GM18951 (cell line): ENCODE measurements around the gene C1orf21.

Source experiments
- POLR2A ChIP-seq: IDR thresholded peaks from 4 replicates; pipeline ENCODE4 v1.6.1; 2011; ENCODE audit warnings: mild to moderate bottlenecking; ENCODE audit not compliant: insufficient read length, insufficient read depth; ENCODE audit errors: extremely low read depth
- in situ Hi-C: fragments of 300-500 bp; cut with MboI; formaldehyde crosslinking; loops from one replicate; pipeline ENCODE4 v1.12.0; 2022; ENCODE audit warnings: low sequenced_read_pairs, mixed read lengths, inconsistent platforms; ENCODE audit not compliant: unreplicated experiment

C1orf21 gene

GRCh38 chr1:184409011-184409410, 22.2 kb downstream of the C1orf21 start:
- no peak for TF ChIP-seq POLR2A
- in situ Hi-C loops: no loop called here

- TF ChIP-seq POLR2A: no peak
- in situ Hi-C loops: no loop called here
These were observed 25.6 kb downstream of the C1orf21 start for GRCh38 chr1:184412472-184412871.

GRCh38 chr1:184416481-184416880, 29.7 kb downstream of the C1orf21 start:
- TF ChIP-seq POLR2A: no peak
- in situ Hi-C loops: no loop called here

GRCh38 chr1:184416946-184417345, 30.1 kb downstream of the C1orf21 start:
- TF ChIP-seq POLR2A: no peak
- in situ Hi-C loops: no loop called here

GRCh38 chr1:184417916-184418315, 31.1 kb downstream of the C1orf21 start:
- TF ChIP-seq POLR2A: no peak
- in situ Hi-C loops: no loop called here

GRCh38 chr1:184418652-184419349, 32.0 kb downstream of the C1orf21 start:
- in situ Hi-C loops: no loop called here
- TF ChIP-seq POLR2A: no peak

- in situ Hi-C loops: no loop called here
These were observed 32.7 kb downstream of the C1orf21 start for GRCh38 chr1:184419350-184420161.

GRCh38 chr1:184422490-184423233, 35.8 kb downstream of the C1orf21 start:
- in situ Hi-C loops: no loop called here
- TF ChIP-seq POLR2A: no peak

More at GRCh38 chr1:184419350-184420161, 32.7 kb downstream of the C1orf21 start:
- TF ChIP-seq POLR2A: no peak

- in situ Hi-C loops: no loop called here
- no peak for TF ChIP-seq POLR2A
These were observed 36.8 kb downstream of the C1orf21 start for GRCh38 chr1:184423649-184424048.

GRCh38 chr1:184424157-184424556, 37.3 kb downstream of the C1orf21 start:
- TF ChIP-seq POLR2A: no peak
- in situ Hi-C loops: no loop called here

GRCh38 chr1:184424945-184425344, 38.1 kb downstream of the C1orf21 start:
- no peak for TF ChIP-seq POLR2A
- in situ Hi-C loops: no loop called here

GRCh38 chr1:184425449-184426277, 38.8 kb downstream of the C1orf21 start:
- no peak for TF ChIP-seq POLR2A
- in situ Hi-C loops: no loop called here
